Peyer's patch (tissue), 4 donors: ENCODE measurements around the gene ZBTB20. TPM values are rescaled to one million over a fixed set of nuclear protein-coding genes. Genes with fewer than 3 reads are reported as not detected.

ENCODE experiments used
- DNase-seq, 3 donors: peaks; one replicate each; pipeline ENCODE4 v3.0.0-alpha.2; 2017 to 2019
- H3K27ac ChIP-seq, 4 donors: fragments of 200-600 bp; sonication (generic); one replicate each; pipeline ENCODE4 v1.5.1; 2016 to 2019
- H3K27me3 ChIP-seq, 2 donors: fragments of 200-600 bp; sonication (generic); one replicate each; pipeline ENCODE4 v1.5.1; 2019
- H3K36me3 ChIP-seq, 3 donors: fragments of 200-600 bp; sonication (generic); one replicate each; pipeline ENCODE4 v1.5.1; 2016 to 2019
- H3K4me1 ChIP-seq, 4 donors: fragments of 200-600 bp; sonication (generic); one replicate each; pipeline ENCODE4 v1.5.1; 2016 to 2019
- H3K4me3 ChIP-seq, 4 donors: fragments of 200-600 bp; sonication (generic); 1 replicate in 3 of 4; 2 replicates in 1 of 4; pipeline ENCODE4 v1.5.1; 2016 to 2019; ENCODE audit warnings: mild to moderate bottlenecking in 1 of 4
- H3K9me3 ChIP-seq, 4 donors: fragments of 200-600 bp; sonication (generic); one replicate each; pipeline ENCODE4 v1.5.1; 2016 to 2019; ENCODE audit warnings: mild to moderate bottlenecking in 1 of 4
- CTCF ChIP-seq, 6 experiments: fragments of 450-650 bp in 4 of 6; fragments of 200-600 bp in 2 of 6; sonication (generic) in 1 of 6; IDR thresholded peaks; one replicate each; pipeline ENCODE4 v1.5.1; 2017 to 2019; ENCODE audit warnings: antibody characterized with exemption in 6 of 6, mild to moderate bottlenecking in 3 of 6, moderate library complexity in 1 of 6
- POLR2A ChIP-seq, 2 donors: fragments of 450-650 bp; IDR thresholded peaks; one replicate each; pipeline ENCODE4 v1.5.1; 2017; ENCODE audit warnings: antibody characterized with exemption in 2 of 2, mild to moderate bottlenecking in 2 of 2, moderate library complexity in 2 of 2
- total RNA-seq, 4 donors: library from RNA; depleted of rRNA; stranded (reverse); fragments of >200 nt; gene quantifications; one replicate each; pipeline ENCODE4 v1.1.0, GENCODE V29; 2016

ZBTB20 gene
- total RNA-seq, 4 donors from 2014 or later = 19.6 to 135 (median 57.2) TPM

- no peak overlapping the region for H3K27ac ChIP-seq
- no peaks in the 10 kb centered on the region for H3K36me3 ChIP-seq
- H3K27me3 ChIP-seq = no peaks in the 10 kb centered on the region
- no peak overlapping the region for H3K4me3 ChIP-seq
- TF ChIP-seq CTCF (IDR thresholded peaks at IDR 0.05) (no peak), POLR2A (IDR thresholded peaks at IDR 0.05) (no peak)
- peaks cover 0 to 8% (median 0%) of the 10 kb centered on the region in 4 donors for H3K4me1 ChIP-seq
- no peak for DNase-seq
- no peaks in the 10 kb centered on the region for H3K9me3 ChIP-seq
These were observed 781.2 kb downstream of the ZBTB20 start for GRCh38 chr3:114365909-114366308.

DNA sequence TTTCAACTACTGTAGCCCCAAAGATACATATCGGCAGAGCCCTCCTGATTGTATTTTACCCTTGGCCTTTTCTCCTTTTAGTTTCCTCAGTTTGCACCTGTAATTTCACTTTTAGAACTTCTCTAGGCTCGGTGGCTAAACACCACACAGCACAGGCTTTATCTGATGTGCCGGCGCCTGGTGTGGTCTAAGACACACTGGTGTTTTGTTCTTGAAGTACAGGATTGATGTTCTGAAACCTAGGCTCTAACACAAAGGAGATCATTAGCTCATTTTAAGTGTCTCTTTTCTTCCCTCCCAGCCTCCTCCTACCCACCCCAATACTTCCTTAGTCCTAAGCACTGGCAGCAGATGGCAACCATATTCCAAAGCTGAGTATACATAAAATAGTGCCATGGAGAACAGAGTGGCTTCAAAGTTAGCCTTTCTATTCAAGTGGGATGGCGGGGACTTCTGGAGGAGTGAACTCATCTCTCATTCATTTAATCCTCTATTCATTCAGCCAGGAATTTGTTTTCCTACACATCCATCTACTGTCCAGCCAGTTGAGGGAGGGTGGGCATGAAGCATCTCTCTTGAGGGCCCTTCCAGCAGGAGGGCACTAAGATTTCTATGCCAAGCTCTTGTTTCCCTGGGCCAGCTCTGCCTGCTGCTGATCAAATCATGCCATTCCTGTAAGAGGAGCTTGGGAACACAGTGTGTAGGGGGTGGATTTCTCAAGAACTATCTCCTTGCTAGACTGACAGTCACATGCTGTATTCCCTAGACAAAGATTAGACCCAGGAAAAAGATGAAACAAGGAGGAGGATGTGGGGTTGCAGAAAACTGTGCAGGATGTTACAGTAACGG lies 782.1 kb downstream of the ZBTB20 start:
- TF ChIP-seq CTCF (IDR thresholded peaks at IDR 0.05) = no peak
- H3K4me3 ChIP-seq = no peak overlapping the region
- no peak overlapping the region for H3K27ac ChIP-seq
- H3K9me3 ChIP-seq = no peaks in the 10 kb centered on the region
- DNase-seq = no peak
- H3K36me3 ChIP-seq = no peaks in the 10 kb centered on the region
- peaks cover 0 to 8% (median 0%) of the 10 kb centered on the region in 4 donors for H3K4me1 ChIP-seq
- H3K27me3 ChIP-seq = no peaks in the 10 kb centered on the region

GRCh38 chr3:114363554-114364202 lies 783.4 kb downstream of the ZBTB20 start:
- Histone ChIP-seq H3K9me3 (no peaks in the 10 kb centered on the region), H3K27me3 (no peaks in the 10 kb centered on the region), H3K4me1 (peaks cover 0 to 8% (median 0%) of the 10 kb centered on the region in 4 donors), H3K4me3 (no peak overlapping the region), H3K27ac (peak overlapping the region in 1 of 4 donors; percentile 8), H3K36me3 (no peaks in the 10 kb centered on the region)
- TF ChIP-seq POLR2A (IDR thresholded peaks at IDR 0.05) (no peak), CTCF (IDR thresholded peaks at IDR 0.05) (no peak)
- DNase-seq = no peak

DNA sequence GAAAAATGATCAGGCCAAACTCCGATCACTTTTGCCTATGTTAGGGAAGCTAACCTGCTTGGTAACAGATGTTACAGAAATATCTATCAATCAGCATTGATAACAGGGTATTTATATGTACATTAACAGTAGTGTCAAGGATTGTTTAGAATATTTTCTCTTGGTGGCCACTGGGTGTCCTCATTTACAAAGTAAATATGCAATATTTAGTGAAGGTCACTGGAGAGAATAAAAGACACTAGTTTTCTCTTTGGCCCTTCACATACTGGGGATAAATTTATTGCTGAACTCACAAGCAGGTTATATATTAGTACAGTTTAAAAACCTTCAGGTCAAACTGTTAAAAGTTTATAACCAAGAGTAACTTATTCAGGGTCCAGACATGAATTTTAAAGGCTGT lies 784.3 kb downstream of the ZBTB20 start:
- Histone ChIP-seq H3K4me3 (no peak overlapping the region), H3K4me1 (peaks cover 0 to 8% (median 0%) of the 10 kb centered on the region in 4 donors), H3K27me3 (no peaks in the 10 kb centered on the region), H3K9me3 (no peaks in the 10 kb centered on the region), H3K36me3 (no peaks in the 10 kb centered on the region), H3K27ac (no peak overlapping the region)
- DNase-seq = no peak
- peak in 5 of 6 experiments; percentile 3 to 49 (median 46) for TF ChIP-seq CTCF (IDR thresholded peaks at IDR 0.05)
- TF ChIP-seq POLR2A (IDR thresholded peaks at IDR 0.05) = no peak

GRCh38 chr3:114361391-114361790 lies 785.7 kb downstream of the ZBTB20 start:
- H3K27me3 ChIP-seq = no peaks in the 10 kb centered on the region
- no peaks in the 10 kb centered on the region for H3K9me3 ChIP-seq
- H3K4me1 ChIP-seq = peaks cover 0 to 8% (median 0%) of the 10 kb centered on the region in 4 donors
- TF ChIP-seq CTCF (IDR thresholded peaks at IDR 0.05) (no peak), POLR2A (IDR thresholded peaks at IDR 0.05) (no peak)
- DNase-seq = no peak
- H3K36me3 ChIP-seq = no peaks in the 10 kb centered on the region
- no peak overlapping the region for H3K27ac ChIP-seq
- H3K4me3 ChIP-seq = no peak overlapping the region
